Bone marrow (tissue), 2 donors: Measurements from ENCODE around the gene CHD9.
"Not testable (repeated sequence)": the region's sequence is repeated elsewhere in the genome, so short reads cannot be mapped to it uniquely, and the experiment has no call there.

Experiments used
- DNase-seq, 2 donors: peaks; one replicate each; lab custom pipeline; 2025; lab: John Stamatoyannopoulos, UW

Gene CHD9

DNA sequence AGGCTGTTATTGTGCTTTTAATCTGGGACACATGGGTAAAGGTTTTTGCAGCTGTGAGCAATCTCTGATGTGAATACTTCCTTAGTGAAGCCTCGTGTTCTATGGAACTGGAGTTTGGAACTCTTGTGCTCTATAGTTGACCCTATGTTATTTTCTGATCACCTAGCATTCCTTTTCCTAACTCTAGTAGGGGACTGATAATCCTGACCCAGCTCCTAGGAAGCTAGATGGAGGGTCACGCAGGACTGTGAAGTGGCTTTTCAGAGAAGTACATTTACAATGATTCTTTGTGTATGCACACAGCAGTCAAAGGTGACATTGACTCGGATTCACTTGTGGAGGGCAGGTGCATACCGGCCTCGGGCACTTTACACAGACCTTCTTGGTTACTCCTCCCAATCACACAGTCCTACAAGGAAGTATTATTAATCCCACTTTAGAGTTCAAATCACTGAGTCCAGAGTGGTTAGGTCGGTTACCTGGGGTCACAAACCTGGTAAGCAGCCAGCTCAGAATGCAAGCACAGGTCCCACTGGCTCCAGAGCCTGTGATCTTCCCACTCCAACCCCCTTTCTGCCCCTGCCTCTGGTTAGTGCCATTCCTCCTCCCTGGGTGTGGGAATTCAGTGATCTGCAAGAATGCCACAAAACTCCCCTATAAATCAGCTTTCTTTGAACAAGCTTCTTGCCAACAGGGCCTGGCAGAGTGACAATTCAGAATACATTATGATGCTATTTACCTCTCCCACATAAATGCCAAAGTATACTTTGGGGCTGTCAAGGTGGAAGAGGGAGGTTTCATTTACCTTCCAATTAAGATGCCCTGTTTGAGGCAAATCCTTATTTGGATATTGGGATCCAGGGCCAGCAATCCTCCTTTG is 9.2 kb upstream of the CHD9 start:
- no peak for DNase-seq

- not testable (repeated sequence) for DNase-seq
Measured at GRCh38 chr16:53047515-53047914, 7.3 kb upstream of the CHD9 start.

DNA sequence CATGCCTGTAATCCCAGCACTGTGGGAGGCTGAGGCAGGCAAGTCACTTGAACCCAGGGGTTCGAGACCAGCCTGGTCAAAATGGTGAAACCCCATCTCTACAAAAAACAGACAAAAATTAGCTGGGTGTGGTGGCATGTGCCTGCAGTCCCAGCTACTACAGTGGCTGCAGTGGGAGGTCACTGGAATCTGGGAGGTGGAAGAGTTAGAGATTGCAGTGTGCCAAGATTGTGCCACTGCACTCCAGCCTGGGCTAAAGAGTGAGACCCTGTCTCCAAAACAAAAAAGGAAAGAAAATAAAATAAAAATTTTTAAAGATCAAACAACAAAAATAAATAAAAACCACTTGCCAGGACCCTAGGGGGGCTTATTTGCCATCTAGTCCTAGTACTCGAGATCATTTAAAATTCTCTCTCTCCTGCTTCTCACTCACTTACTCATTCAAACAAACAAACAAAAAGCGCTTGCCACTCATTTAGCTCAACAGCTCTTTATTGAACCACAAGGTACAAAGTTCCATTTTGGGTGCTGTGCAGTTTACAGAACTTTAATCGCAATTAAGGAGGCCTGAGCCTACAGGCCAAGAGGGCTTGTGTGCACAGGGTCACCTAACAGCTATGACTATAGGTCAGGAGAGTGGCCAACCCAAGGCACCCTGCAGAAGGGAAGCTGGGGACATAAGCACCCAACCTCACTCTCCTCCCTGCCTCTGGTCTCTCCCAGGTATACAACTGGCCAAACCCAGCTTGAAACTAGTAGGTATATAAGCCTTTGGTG is 6.5 kb upstream of the CHD9 start:
- DNase-seq, result no peak

- DNase-seq, result not testable (repeated sequence)
Measured at GRCh38 chr16:53051255-53051654, 3.5 kb upstream of the CHD9 start.

GRCh38 chr16:53052519-53053501 is 2.0 kb upstream of the CHD9 start, which contains the start of gene CHD9NB:
Gene CHD9NB, minus strand, starts transcription at chr16:53052897. Its CDS starts 8,739 bp downstream, at chr16:53044158.
- peak in 1 of 2 donors; percentile 70 for DNase-seq

DNA sequence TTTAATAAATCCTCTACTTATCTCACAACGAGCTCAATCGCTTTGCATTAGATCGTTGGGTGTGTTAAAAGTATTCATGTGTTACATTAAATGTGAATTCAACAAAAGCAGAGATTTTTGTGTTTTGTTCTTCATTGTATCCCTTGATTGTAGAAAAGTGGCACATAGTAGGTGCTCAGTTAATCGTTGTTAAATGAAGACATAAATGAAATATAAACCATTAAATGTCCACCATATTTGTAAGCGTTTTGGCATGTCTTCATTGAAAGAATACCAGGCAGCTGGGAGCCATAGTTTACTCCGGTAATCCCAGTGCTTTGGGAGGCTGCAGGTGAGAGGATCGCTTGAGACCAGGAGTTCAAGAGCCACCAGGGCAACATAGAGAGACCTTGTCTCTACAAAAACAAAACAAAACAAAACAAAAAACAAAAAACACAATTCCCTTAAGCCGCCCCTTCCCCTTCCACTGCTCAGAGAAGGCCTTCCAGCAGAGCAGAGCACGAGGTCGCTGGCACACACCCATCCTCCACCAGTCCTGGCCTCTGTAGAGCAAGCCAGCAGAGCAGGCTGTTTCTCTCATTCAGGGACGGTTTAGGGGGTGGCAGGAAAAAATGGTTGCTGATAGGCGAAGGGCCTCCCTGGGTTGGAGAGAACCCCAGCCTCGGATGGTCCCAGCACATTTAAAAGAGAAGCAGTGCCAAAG is 673 bp upstream of the CHD9 start:
- DNase-seq, result peak in 1 of 2 donors; percentile 11

DNA sequence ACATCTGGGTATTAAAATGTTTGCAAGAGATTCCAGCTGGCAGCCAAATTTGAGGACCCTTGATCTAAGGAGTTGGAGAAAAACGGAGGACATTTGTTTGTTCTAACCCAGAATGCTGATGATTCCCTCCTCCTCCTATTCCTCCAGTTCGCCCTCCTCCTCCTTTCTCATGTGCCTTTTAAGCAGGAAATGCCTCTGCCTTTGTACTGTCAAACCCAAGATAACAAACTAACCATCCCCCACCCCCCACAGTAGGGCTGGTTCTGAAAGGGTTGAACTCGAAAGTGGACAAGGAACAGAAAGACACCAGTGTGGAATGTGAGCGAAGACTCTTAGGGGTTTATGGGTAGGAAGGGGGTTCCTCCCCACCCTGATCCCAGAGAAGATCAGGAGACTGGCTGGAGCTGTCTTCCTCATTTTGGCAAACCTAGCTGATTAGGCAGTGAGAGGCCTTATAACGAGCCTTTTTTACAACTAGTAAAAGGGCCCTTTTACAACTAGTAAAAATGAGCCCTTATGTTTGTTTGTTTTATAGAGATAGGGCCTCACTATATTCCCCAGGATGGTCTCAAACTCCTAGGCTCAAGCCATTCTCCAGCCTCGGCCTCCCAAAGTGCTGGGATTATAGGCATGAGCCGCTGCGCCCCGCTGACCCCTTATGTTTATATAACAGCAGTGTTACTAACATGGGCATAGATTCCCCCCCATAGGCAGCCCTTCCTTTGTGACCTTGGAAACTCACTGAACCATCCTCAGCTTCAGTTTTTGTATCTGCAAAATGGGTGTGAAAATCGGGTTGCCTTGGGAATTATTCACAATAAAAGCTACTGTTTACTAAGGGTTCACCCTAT is 975 bp downstream of the CHD9 start:
- DNase-seq, result peak in 1 of 2 donors; percentile 12

DNA sequence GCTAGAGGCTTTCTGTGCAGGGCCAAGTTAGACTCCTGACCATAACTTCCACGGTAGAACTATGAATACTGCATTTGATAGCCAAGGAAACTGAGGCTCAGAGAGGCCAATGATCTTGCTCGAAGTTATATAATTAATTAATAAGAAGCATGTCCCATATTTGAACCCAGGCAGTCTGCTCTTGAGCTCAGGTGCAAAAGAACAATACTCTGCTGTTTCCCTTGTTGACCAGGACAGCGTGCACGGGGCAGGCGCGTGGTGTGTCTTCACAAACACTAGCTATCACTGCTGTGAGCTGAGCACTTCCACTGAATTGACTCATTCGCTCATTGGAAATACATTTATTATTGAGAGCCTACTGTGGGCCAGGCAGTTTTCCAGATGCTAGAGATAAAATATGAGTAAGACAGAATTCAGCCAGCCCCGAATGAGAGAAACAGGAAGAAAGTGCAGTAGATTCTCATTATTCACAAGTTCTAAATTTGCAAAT is 1.6 kb downstream of the CHD9 start:
- peak in 1 of 2 donors; percentile 32 for DNase-seq

DNA sequence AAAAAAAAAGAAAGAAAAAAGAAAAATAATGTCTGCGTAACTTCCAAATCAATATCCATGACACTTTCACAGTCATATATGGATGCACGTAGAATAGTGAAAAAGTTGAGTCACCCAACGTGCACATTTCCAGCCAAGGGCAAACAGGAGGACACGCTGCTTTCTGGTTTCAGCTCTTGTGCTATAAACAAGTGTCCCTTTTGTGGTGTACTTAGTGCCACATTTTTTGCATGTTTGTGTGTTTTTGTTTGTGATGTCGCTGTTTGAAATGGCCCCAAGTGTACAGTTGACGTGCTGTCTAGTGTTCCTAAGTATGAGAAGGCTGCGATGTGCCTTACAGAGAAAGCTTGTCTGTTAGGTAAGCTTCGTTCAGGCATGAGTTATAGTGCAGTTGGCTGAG is 2.9 kb downstream of the CHD9 start:
- DNase-seq, result no peak

DNA sequence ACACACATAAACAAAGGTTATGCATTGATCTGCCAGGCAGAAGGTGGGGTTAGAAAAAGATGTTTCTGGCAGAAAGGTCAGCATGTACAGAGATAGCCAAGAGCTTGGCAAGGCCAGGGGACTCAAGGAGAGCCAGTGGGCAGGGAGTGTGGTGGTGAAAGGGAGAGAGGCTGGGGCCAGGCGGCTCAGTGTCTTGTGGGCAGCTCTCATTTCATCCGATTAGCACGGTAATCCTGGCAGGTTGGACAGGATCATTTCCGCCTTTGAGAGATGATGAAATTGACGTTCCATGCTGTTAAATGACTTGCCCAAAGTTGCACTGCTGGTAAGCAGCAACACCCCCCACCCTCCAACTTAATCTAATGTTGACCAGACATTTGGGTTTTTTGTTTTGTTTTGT is 3.6 kb downstream of the CHD9 start:
- DNase-seq, result no peak

GRCh38 chr16:53058882-53059281 is 4.1 kb downstream of the CHD9 start:
- DNase-seq, result no peak

DNA sequence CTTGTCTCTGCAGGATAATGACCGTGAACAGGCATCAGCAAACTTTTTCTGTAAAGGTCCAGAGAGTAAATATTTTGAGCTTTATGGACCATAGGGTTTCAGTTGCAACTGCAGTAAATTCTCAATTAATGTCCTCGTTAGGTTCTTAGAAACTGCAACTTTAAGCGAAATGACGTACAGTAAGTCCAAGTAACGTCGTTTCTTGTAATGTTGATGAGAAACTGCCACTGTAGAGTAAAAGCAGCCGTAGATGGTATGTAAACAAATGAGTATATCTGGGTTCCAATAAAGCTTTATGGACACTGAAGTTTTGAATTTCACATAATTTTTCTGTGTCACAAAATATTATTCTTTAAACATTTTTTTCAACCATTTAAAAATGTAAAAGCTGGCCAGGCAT is 4.9 kb downstream of the CHD9 start:
- no peak for DNase-seq

DNA sequence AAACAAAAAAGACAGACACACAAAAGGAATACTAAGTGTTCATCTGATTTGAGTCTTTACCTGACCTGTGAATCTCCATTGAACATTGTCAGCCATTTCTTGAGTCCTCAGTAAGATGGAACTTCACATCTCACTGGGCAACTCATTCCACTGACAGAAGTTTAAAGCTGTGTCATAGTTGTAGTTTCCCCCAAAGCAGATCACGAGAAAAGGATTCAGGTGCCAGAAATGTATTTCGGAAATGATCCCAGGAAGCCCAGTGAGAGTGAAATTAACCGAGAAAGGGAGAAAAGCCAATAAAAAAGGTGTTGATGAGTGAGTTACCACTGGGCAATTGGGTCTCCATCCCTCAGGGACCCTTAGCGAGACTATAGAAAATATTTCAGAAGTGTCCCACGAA is 6.5 kb downstream of the CHD9 start:
- no peak for DNase-seq

DNA sequence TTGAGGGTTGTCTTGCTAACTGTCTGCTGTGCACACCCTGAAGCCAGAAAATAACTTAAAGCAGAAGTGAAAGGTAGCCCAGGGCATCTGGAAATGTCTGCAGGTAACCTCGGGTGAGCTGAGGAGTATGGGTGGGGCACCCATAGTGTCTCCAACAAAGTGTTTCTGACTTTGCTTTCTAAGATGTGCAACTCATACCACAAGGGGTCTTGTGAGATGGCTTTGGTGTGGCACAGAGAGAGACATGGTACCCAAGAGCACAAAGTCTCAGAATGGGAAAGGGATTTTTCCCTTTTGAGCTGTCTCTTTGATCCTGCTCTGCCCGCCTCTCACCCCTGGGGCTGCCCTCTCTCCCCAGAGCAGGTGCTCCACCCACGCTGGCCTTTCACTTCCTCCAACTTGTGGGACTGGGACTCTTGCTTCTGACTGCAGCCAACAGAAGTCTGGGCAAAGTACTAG is 6.9 kb downstream of the CHD9 start:
- no peak for DNase-seq

- no peak for DNase-seq
Measured at GRCh38 chr16:53064081-53064578, 9.3 kb downstream of the CHD9 start.

GRCh38 chr16:53065461-53066061 is 10.8 kb downstream of the CHD9 start:
- no peak for DNase-seq

- no peak for DNase-seq
Measured at GRCh38 chr16:53067675-53068074, 12.9 kb downstream of the CHD9 start.

- no peak for DNase-seq
Measured at GRCh38 chr16:53068423-53068833, 13.6 kb downstream of the CHD9 start.

- DNase-seq, result no peak
Measured at GRCh38 chr16:53069772-53070171, 15.0 kb downstream of the CHD9 start.
